ENCODE data around the gene IGFN1.

IGFN1 gene

DNA sequence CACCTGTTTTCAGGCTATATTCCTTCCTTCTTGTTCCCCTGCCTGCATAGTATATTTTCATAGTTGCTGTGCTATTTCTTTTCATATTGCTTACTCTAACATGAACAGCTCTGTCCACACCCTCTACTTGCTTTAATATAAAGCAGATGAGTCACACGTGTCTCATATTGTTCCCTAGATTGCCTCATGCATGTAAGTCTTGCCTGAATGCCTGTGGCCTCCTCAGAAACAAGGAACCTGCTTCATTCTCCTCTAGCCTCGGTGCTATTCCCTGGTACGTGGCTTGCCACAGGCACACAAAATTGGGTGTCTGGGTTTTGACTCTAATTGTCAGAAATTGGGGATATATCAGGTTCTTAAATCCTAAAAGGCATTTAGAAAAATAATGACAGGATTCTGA, 76.2 kb downstream of the IGFN1 start:
- DNase-seq (ENCODE audit: low spot score) = no peak

DNA sequence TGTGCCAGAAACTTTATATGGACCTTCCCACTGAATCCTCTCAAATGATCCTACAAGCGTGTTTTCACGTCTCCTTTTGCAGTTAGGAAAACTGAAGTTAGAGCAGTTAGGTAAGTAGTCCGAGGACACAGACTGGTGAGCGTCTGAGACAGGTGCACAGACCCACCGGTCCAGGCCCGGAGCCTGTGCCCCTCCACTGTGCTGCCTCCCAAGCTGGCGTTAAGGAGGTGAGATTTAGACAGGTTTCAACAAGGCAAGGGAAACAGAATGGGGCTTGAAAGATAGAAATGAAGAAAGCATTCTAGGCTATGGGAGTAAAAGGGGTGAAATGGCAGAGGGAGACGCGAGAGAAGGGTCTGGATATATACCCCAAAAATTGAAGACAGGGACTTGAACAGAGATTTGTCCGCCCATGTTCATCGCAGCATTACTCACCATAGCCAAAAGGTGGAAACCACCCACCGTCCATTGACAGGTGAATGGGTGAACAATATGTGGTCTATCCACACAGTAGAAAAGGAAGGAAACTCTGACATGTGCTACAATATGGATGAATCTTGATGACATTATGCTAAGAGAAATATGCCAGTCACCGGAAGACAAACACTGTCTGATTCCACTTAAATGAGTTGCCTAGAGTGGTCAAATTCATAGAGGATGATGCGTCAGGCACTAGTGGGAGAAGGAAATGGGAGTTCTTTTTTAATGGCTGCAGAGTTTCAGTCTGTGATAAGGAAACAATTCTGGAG, 77.0 kb downstream of the IGFN1 start:
- DNase-seq (ENCODE audit: low spot score) = no peak

DNA sequence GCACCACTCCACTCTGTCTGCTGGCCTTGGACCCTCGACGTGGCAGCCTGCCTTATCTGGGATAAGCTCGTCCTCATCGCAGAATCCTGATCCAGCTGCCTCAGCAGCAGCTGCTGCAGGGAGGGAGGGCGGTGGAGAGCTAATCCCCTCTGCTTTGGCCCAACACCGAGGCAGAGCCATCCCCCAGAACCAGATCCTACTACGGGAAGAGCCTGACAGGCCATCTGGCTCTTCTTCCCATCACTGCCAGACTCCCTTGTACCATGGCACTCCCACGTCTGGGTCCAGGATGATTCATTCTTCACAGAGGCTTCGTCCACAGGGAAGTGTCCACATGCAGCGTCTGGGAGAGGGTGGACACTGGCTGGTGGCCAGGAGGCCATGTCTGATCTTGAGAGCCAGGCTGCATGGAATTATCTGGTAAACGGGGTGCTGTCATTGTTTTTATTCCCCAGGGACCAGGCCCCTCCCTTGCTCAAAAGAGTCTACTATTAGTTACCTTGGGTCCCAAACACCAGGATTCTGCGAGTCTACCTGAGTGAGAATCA, 78.1 kb downstream of the IGFN1 start:
- DNase-seq (ENCODE audit: low spot score) = no peak

DNA sequence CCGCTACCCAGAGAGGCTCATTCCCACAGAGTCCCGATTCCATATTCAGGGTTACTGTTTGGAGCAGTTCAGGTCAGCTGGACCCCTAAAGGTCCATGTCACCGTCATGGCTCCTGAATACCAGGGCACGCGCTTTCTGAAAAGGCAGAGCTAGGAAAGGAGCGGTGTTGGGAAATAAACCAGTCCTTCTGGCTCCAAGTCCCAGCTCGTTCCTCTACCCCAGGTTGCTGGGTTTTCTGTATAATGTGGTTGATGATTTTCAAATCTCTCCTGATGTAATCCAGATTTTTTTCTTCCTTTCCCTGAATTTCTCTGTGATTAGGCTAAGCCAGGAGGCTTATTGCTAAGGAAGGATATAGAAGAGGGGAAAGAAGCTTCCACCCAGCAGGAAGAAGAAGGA, 78.7 kb downstream of the IGFN1 start:
- no peak for DNase-seq (ENCODE audit: low spot score)

DNA sequence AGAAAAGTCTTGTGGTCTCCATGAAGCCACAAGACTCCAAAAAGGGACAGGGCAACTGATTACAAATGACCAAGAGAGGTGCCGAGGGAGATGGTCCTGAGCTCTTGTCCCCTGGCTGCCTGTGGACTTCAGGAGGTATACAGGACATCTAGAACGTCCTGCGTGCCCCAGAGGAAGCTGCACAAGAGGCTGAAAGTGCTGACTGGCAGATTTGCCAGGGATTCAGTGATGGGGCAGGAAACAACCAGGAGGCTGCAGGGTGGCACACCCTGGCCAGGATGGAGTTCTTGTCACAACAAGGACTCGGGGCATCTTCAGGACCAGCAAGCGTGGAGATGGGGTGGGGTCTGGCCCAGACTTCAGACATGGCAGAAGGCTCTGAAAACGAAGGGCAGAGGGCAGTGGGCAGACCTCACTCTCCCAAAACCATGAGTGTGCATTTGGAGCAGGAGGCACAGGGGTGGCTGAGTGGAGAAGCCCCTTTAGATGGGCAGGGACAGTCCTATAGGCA, 79.3 kb downstream of the IGFN1 start:
- no peak for DNase-seq (ENCODE audit: low spot score)

DNA sequence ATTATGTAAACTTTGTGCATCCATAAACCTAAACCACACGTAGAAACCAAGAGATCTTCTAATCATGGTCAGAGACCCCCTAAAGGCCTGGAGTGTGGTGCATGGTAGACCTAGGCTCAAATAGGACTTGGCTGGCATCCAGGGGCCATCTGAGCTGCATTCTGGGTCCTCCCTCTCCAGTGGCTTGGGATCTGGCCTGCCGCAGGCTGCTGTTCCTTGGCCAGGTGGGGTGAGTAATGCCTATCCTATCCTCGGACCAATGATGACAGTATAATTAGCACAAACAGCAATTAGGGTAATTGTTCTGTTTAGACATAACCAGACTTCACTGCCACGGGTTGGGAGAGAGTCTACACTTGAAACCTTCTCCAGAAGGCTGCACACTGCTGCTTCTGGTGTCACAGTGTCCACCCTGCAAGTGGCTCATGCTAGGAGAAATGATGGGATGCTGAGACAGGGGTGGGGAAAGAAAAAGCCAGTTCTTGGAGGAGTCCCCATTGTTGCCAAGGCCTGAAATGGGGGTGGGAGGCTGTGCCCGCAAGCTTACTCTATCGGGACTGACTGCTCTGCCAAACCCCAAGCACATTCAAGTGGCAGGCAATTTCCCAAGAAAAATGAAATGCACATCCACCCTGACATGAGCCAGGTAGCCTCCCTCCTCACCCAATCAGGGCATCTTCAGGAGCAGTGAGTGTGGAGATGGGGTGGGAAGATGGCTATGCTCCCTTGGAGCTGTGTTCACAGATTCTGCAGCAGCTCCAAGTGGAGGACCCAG, 80.2 kb downstream of the IGFN1 start:
- DNase-seq (ENCODE audit: low spot score) = no peak

DNA sequence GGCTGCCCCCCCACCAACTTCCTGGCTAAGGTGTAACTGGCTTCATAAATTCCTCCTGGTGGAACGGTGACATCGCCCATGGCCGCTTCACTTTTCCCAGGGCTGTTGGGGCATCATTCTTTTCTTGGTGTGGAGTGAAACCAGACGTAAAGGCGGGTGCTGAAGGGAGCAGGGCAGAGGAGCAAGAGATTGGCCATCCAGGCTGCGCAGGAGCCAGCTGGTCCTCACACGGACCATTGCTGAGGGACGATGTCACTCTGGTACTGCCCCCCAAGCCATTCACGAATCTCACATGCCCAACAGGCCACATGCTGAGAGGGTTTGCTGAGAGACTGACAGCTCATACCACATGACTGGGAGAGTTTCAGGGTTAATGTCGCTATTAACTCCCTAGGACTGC, 82.2 kb downstream of the IGFN1 start:
- no peak for DNase-seq (ENCODE audit: low spot score)

DNA sequence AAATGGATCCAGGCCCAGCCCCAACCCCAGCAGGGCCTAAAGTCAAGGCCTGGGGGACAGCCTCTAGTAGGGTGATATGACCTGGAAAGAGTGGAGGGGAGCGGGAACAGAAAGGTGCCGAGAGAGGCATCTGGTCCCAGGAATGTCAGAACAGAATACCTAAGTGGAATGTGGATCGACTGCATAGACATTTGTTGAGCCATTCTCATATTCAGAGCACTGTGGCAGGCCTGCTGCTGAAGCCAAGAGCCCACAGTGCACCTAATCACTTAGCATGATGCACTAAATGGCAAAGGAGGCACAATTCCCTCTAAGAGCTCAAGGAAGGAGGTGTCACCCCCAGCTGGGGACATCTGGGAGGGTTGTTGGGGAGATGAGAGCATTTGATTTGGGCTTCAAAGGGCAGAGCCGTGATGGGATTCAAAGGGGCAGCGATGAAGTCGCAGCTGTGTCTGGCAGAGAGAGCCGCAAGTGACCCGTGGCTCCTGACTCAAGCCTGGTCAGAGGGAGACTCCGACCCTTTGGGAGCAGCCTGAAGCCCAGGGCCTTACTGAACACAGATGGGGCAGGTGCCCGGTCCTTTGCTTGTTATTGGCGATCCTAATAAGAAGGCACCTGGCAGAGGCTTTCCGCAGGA, 84.1 kb downstream of the IGFN1 start:
- no peak for DNase-seq (ENCODE audit: low spot score)

DNA sequence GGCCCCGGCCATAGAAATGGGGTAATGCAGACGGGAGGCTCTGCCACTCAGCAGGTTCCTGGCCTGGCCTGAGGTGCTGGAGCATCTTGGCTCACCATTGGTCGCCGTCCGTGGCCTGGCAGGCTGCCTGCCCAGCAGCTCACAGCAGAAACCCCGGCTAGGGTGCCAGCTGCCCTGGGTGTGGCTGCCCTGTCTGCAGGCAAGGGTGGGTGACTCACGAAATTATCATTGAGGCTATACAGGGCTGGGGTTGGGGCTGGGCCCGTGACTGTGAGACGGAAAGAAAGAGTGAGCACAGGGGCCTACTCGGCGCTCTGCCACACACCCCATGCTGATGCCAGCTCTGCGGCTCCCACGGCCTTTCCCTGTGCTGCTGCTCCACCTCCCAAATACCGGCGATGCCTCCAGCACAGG, 84.6 kb downstream of the IGFN1 start:
- no peak for DNase-seq (ENCODE audit: low spot score)

DNA sequence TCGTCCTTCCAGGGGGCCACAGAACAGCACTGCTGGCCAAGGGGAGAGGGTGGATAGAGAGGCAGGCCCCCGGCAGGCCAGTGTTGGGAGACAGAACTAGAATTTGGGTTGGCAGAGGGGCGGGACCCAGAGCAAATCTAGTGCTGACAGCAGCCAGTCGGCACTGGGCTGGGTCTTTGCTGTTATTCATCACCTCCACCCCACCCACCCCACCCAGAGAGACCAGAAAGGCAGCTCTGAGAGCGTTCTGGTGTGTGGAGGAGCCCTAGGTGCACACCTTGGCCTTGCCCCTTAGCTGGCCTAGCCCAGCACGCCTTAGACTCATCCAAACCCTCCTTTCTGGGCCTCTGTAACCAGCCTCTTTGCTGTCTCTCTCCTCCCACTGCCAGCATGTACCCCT, 86.3 kb downstream of the IGFN1 start:
- no peak for DNase-seq (ENCODE audit: low spot score)

DNA sequence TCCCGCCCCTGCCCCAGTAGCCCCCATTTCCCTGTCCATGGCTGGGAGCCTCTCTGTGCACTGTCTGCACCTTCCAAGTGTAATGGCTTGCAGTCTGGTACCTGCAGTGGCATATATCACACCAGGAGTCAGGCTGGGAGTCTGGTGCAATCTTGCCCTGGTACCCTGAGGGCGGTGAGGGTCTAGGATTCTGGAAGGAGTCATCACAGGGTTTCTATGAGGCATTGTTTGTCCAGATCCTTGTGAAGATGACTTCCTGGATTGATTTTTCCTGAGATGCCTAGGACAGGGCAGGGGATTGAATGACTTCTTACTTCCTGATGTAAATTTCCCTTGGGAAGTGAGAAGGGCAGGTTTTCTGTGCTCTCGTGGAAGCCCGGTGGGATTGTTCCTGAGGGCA, 86.8 kb downstream of the IGFN1 start:
- DNase-seq (ENCODE audit: low spot score) = no peak

All from HuH-7 (cell line).